ENCODE results near the gene KLHL35. TPM values are rescaled to one million over a fixed set of nuclear protein-coding genes. Genes with fewer than 3 reads are reported as not detected.

The KLHL35 gene
- total RNA-seq, 1 donor from 2014 or later = 0.77 TPM

DNA sequence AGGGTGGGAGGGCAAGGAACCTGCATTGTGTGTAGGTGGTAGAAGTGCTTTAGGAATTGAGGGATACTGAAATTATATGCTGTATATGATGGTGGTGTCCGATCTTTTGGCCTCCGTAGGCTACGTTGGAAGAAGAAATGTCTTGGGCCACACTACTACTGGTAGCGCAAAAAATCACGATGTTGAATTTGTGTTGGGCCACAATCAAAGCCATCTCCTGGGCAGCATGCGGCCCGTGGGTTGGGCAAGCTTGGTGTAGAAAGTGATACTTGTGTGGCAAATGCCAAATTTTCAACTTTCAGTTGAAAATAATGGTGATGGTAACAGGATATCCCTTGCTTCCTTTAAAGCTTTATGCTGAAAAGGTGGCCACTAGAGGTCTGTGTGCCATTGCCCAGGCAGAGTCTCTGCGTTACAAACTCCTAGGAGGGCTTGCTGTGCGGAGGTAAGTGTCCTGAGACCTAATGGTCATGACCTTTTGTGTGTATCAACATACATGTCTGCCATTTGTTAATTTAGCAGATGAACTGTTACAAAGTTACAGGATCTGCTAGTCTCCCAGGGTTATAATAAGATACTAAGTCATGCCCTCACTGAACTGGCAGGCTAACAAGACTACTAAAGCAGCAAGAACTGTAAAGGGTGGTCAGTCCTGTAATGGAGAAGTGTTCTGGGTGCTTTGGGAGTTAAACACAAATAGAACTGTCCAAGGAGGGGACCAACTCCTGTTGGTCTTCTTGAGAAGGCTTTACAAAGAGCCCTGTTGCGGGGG is 30.8 kb downstream of the KLHL35 start:
- peaks cover 40% of the 10 kb centered on the region for H3K4me1 ChIP-seq (ENCODE audit: insufficient read depth, low read length)
- FAIRE-seq = no peak
- H3K27me3 ChIP-seq (ENCODE audit: insufficient read depth, low read length) = no peaks in the 10 kb centered on the region
- peak overlapping the region; percentile 95 for H3K4me2 ChIP-seq (ENCODE audit: low read length)
- Mint-ChIP-seq H3K4me3 (ENCODE audit: unreplicated experiment) (peak overlapping the region; percentile 98), H3K27me3 (ENCODE audit: low read depth, unreplicated experiment) (no peaks in the 10 kb centered on the region), H3K9me3 (ENCODE audit: unreplicated experiment) (no peaks in the 10 kb centered on the region), H3K36me3 (ENCODE audit: low read depth, unreplicated experiment) (peaks cover 37% of the 10 kb centered on the region), H3K27ac (ENCODE audit: unreplicated experiment) (peak overlapping the region; percentile 93), H3K4me1 (ENCODE audit: low read depth, unreplicated experiment) (peaks cover 38% of the 10 kb centered on the region)
- H3K4me3 ChIP-seq (ENCODE audit: insufficient read depth, low read depth, low read length) = peak overlapping the region; percentile 99
- no peaks in the 10 kb centered on the region for H3K9me3 ChIP-seq (ENCODE audit: insufficient read depth, low read depth, low read length)
- H3K79me2 ChIP-seq (ENCODE audit: insufficient read depth, low read length) = peaks cover 79% of the 10 kb centered on the region
- H4K20me1 ChIP-seq (ENCODE audit: insufficient read depth, low read length) = peaks cover 75% of the 10 kb centered on the region
- H3K36me3 ChIP-seq (ENCODE audit: insufficient read depth, low read length) = peaks cover 58% of the 10 kb centered on the region
- TF ChIP-seq EZH2 (IDR thresholded peaks at IDR 0.05; ENCODE audit: insufficient read depth, low read length) = no peak
- TF ChIP-seq, protein P1, sequence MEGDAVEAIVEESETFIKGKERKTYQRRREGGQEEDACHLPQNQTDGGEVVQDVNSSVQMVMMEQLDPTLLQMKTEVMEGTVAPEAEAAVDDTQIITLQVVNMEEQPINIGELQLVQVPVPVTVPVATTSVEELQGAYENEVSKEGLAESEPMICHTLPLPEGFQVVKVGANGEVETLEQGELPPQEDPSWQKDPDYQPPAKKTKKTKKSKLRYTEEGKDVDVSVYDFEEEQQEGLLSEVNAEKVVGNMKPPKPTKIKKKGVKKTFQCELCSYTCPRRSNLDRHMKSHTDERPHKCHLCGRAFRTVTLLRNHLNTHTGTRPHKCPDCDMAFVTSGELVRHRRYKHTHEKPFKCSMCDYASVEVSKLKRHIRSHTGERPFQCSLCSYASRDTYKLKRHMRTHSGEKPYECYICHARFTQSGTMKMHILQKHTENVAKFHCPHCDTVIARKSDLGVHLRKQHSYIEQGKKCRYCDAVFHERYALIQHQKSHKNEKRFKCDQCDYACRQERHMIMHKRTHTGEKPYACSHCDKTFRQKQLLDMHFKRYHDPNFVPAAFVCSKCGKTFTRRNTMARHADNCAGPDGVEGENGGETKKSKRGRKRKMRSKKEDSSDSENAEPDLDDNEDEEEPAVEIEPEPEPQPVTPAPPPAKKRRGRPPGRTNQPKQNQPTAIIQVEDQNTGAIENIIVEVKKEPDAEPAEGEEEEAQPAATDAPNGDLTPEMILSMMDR (IDR thresholded peaks at IDR 0.05; ENCODE audit: insufficient read depth, low read depth, low read length) = no peak
- H3K9ac ChIP-seq (ENCODE audit: low read length) = peak overlapping the region; percentile 98
- no peak overlapping the region for H3K27ac ChIP-seq (ENCODE audit: low read depth, low read length)
- H2AFZ ChIP-seq (ENCODE audit: low read depth, low read length) = no peak overlapping the region
- DNase-seq (ENCODE audit: low read depth) = no peak

DNA sequence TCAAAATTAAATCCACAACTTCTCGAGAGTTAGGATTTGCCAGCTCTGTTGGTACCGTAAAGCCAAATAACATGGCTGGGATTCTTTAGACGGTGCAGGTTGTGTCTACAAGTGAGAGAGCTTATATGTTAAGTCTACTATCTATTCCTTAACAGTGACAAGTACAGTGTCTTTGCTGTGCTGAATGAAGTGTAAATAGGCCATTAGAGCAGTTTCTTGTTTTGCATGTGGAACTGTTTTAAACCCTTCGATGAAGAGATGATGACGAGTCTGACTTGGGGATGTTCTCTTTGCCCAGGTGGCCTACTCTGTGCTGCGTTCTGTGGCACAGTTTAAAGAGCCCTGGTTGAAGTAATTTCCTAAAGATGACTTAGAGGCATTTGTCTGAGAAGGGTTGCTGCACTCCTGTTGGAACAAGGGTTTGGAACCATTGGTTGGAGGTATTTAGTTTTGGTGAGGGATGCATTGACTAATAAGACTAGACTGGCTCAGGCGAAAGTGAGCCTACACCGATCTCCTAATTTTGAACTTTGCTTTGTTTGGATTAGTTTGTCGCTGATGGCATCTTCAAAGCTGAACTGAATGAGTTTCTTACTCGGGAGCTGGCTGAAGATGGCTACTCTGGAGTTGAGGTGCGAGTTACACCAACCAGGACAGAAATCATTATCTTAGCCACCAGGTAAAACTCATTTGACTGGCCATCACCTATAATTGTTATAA is 32.7 kb downstream of the KLHL35 start:
- H3K9ac ChIP-seq (ENCODE audit: low read length) = peak overlapping the region; percentile 98
- H3K4me1 Mint-ChIP-seq (ENCODE audit: low read depth, unreplicated experiment) = peaks cover 30% of the 10 kb centered on the region
- peak overlapping the region; percentile 99 for H3K4me3 ChIP-seq (ENCODE audit: insufficient read depth, low read depth, low read length)
- no peaks in the 10 kb centered on the region for H3K27me3 Mint-ChIP-seq (ENCODE audit: low read depth, unreplicated experiment)
- H3K27me3 ChIP-seq (ENCODE audit: insufficient read depth, low read length) = no peaks in the 10 kb centered on the region
- peak overlapping the region; percentile 95 for H3K27ac Mint-ChIP-seq (ENCODE audit: unreplicated experiment)
- H3K4me2 ChIP-seq (ENCODE audit: low read length) = peak overlapping the region; percentile 95
- peak overlapping the region; percentile 98 for H3K4me3 Mint-ChIP-seq (ENCODE audit: unreplicated experiment)
- no peaks in the 10 kb centered on the region for H3K9me3 Mint-ChIP-seq (ENCODE audit: unreplicated experiment)
- H2AFZ ChIP-seq (ENCODE audit: low read depth, low read length) = no peak overlapping the region
- peaks cover 56% of the 10 kb centered on the region for H4K20me1 ChIP-seq (ENCODE audit: insufficient read depth, low read length)
- H3K27ac ChIP-seq (ENCODE audit: low read depth, low read length) = peak overlapping the region; percentile 90
- H3K36me3 ChIP-seq (ENCODE audit: insufficient read depth, low read length) = peaks cover 42% of the 10 kb centered on the region
- peaks cover 60% of the 10 kb centered on the region for H3K79me2 ChIP-seq (ENCODE audit: insufficient read depth, low read length)
- H3K36me3 Mint-ChIP-seq (ENCODE audit: low read depth, unreplicated experiment) = peaks cover 32% of the 10 kb centered on the region
- DNase-seq (ENCODE audit: low read depth) (no peak), FAIRE-seq (no peak)
- H3K9me3 ChIP-seq (ENCODE audit: insufficient read depth, low read depth, low read length) = no peaks in the 10 kb centered on the region
- no peak for TF ChIP-seq EZH2 (IDR thresholded peaks at IDR 0.05; ENCODE audit: insufficient read depth, low read length)
- TF ChIP-seq, protein P1 (IDR thresholded peaks at IDR 0.05; ENCODE audit: insufficient read depth, low read depth, low read length) = no peak
- H3K4me1 ChIP-seq (ENCODE audit: insufficient read depth, low read length) = peaks cover 34% of the 10 kb centered on the region

Measured in astrocyte (in vitro differentiated cells and primary cell).